Measurements from ENCODE around the gene CEP112.
A peak's percentile ranks its signal among the peaks of the same experiment; 100 is the strongest.
"Not testable (repeated sequence)": the region's sequence is repeated elsewhere in the genome, so short reads cannot be mapped to it uniquely, and the experiment has no call there.

The CEP112 gene

GRCh38 chr17:65756760-65757159, 435.2 kb downstream of the CEP112 start:
- FAIRE-seq, result no peak

- no peak for FAIRE-seq
These were observed 436.1 kb downstream of the CEP112 start for GRCh38 chr17:65755799-65756198.

- FAIRE-seq, result no peak
These were observed 437.3 kb downstream of the CEP112 start for GRCh38 chr17:65754630-65755029.

- no peak for FAIRE-seq
These were observed 437.9 kb downstream of the CEP112 start for GRCh38 chr17:65754081-65754480.

GRCh38 chr17:65753348-65753747, 438.6 kb downstream of the CEP112 start:
- FAIRE-seq, result no peak

GRCh38 chr17:65751263-65751662, 440.7 kb downstream of the CEP112 start:
- no peak for FAIRE-seq

GRCh38 chr17:65750631-65751115, 441.3 kb downstream of the CEP112 start:
- FAIRE-seq, result no peak

GRCh38 chr17:65750166-65750565, 441.8 kb downstream of the CEP112 start:
- no peak for FAIRE-seq

GRCh38 chr17:65749479-65749878, 442.5 kb downstream of the CEP112 start:
- FAIRE-seq, result no peak

GRCh38 chr17:65745241-65745640, 446.7 kb downstream of the CEP112 start:
- no peak for FAIRE-seq

GRCh38 chr17:65743308-65743655, 448.7 kb downstream of the CEP112 start:
- FAIRE-seq, result peak; percentile 61

- no peak for FAIRE-seq
These were observed 449.3 kb downstream of the CEP112 start for GRCh38 chr17:65742403-65743307.

- no peak for FAIRE-seq
These were observed 450.2 kb downstream of the CEP112 start for GRCh38 chr17:65741710-65742109.

- FAIRE-seq, result no peak
These were observed 452.9 kb downstream of the CEP112 start for GRCh38 chr17:65739034-65739433.

- no peak for FAIRE-seq
These were observed 454.5 kb downstream of the CEP112 start for GRCh38 chr17:65737451-65737850.

GRCh38 chr17:65733314-65733713, 458.6 kb downstream of the CEP112 start:
- FAIRE-seq, result no peak

- not testable (repeated sequence) for FAIRE-seq
These were observed 459.3 kb downstream of the CEP112 start for GRCh38 chr17:65732667-65733066.

- no peak for FAIRE-seq
These were observed 461.2 kb downstream of the CEP112 start for GRCh38 chr17:65730711-65731169.

GRCh38 chr17:65729207-65729606, 462.7 kb downstream of the CEP112 start:
- no peak for FAIRE-seq

- no peak for FAIRE-seq
These were observed 464.1 kb downstream of the CEP112 start for GRCh38 chr17:65727832-65728231.

GRCh38 chr17:65727246-65727645, 464.7 kb downstream of the CEP112 start:
- no peak for FAIRE-seq

- no peak for FAIRE-seq
These were observed 468.3 kb downstream of the CEP112 start for GRCh38 chr17:65723431-65724151.

- no peak for FAIRE-seq
These were observed 473.3 kb downstream of the CEP112 start for GRCh38 chr17:65718601-65719000.
